Omental fat pad (tissue), 4 donors: ENCODE measurements around the gene DAGLA. TPM values are rescaled to one million over a fixed set of nuclear protein-coding genes. Genes with fewer than 3 reads are reported as not detected.

ENCODE experiments used
- ATAC-seq: fragments of 150-250 bp; one replicate; pipeline ENCODE4 v1.9.1; 2016; ENCODE audit warnings: mild to moderate bottlenecking, moderate library complexity; ENCODE audit not compliant: low FRiP score
- DNase-seq: peaks from one replicate; pipeline ENCODE4 v3.0.0-alpha.2; 2019; ENCODE audit warnings: low spot score
- CTCF ChIP-seq, 3 donors: fragments of 450-650 bp; IDR thresholded peaks; one replicate each; pipeline ENCODE4 v1.5.1; 2016 to 2017; ENCODE audit warnings: antibody characterized with exemption in 3 of 3, mild to moderate bottlenecking in 3 of 3, moderate library complexity in 2 of 3
- total RNA-seq, 4 donors: library from RNA; depleted of rRNA; stranded (reverse); fragments of >200 nt; gene quantifications; one replicate each; pipeline ENCODE4 v1.1.0, GENCODE V29; 2016

The DAGLA gene
- total RNA-seq, 4 donors from 2014 or later: 1.4 to 4.6 (median 2.8) TPM

- DNase-seq (no peak), ATAC-seq (no peak)
These were observed 89.2 kb downstream of the DAGLA start for GRCh38 chr11:61769169-61769920.

GRCh38 chr11:61769946-61770683 is 89.9 kb downstream of the DAGLA start:
- ATAC-seq: no peak

More at GRCh38 chr11:61769169-61769920, 89.2 kb downstream of the DAGLA start:
- no peak for TF ChIP-seq CTCF (IDR thresholded peaks at IDR 0.05)

GRCh38 chr11:61771195-61771894 is 91.2 kb downstream of the DAGLA start:
- ATAC-seq (no peak), DNase-seq (no peak)
- no peak for TF ChIP-seq CTCF (IDR thresholded peaks at IDR 0.05)

More at GRCh38 chr11:61769946-61770683, 89.9 kb downstream of the DAGLA start:
- TF ChIP-seq CTCF (IDR thresholded peaks at IDR 0.05): no peak
- DNase-seq: no peak

- no peak for TF ChIP-seq CTCF (IDR thresholded peaks at IDR 0.05)
- DNase-seq (no peak), ATAC-seq (peak; percentile 16)
These were observed 91.8 kb downstream of the DAGLA start for GRCh38 chr11:61771985-61772455.

- no peak for TF ChIP-seq CTCF (IDR thresholded peaks at IDR 0.05)
- no peak for ATAC-seq
- no peak for DNase-seq
These were observed 93.2 kb downstream of the DAGLA start for GRCh38 chr11:61773356-61773755.

GRCh38 chr11:61773809-61774208 is 93.6 kb downstream of the DAGLA start:
- no peak for ATAC-seq
- DNase-seq: no peak
- TF ChIP-seq CTCF (IDR thresholded peaks at IDR 0.05): no peak
